GM19467 (cell line): ENCODE results near the gene SIGLEC1.

Experiments
- ATAC-seq: cut with Tn5 transposase; IDR thresholded peaks from one replicate; pipeline ENCODE4 v1.9.1; 2021; ENCODE audit warnings: mild to moderate bottlenecking, moderate library complexity; ENCODE audit not compliant: unreplicated experiment

SIGLEC1 gene

DNA sequence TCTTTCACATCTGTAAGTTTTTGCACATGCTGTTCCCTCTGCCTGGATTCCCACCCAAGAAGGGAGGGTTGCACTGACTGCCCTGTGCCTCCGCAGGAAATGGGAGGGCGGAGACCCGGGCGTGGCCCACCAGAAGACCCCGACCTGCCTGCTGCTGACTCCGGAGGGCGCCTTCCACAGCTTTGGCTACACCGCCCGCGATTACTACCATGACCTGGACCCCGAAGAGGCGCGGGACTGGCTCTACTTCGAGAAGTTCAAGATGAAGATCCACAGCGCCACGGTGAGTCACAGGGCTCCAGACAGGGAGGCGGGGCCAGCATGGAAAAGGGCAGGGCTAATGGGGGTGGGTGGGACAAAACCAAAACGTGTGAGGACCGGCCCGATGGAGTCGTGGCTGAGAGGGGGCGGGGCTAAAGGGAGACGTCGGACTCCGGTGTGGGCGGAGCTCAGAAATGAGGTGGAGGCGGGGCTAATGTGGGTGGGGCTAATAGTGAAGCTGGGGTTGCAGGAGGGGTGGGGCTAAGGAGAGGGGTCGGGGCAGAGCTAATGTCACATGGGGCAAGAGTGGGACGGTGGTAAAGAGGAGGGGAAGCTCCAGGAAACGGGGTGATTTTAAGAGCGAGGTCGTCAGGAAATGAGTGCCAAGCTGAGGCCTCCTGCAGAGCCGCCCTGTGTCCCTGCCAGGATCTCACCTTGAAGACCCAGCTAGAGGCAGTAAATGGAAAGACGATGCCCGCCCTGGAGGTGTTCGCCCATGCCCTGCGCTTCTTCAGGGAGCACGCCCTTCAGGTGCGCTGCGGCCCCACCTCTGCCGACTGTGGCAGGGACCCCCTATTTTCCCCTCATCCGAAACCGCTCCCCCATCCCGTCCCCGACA, 32.6 kb upstream of the SIGLEC1 start:
- no peak for ATAC-seq

DNA sequence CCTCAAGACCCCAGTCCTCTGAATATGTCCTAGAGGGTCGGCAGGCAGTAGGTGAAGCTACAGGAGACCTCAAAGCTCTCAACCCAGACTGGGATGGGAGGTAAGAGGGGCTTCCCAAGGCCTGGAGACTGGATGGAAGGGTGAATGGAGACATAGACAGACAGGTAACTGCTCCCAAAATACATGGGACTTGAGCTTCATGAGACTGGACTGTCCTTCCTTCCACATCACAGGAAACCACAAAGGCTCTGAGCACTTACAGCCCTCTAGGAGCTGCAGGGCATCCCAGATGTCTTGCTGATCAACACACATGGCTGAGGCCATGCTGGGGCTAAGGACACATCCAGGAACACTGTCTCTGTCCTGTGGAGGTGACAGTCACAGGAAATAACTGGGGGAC, 31.6 kb upstream of the SIGLEC1 start:
- no peak for ATAC-seq

DNA sequence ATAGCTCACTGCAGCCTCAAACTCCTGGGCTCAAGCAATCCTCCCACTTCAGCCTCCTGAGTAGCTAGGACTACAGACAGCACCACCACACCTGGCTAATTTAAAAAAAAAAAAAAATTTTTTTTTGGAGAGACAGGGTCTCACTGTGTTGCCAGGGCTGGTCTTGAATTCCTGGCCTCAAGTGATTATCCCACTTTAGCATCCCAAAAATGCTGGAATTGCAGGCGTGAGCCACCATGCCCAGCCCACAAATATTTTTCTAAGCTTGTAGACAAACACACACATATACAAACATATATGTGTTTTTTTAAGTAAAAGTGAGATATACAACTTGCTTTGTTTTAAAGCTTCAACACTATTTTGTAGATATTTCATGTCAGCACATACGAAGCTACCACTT, 30.9 kb upstream of the SIGLEC1 start:
- no peak for ATAC-seq

DNA sequence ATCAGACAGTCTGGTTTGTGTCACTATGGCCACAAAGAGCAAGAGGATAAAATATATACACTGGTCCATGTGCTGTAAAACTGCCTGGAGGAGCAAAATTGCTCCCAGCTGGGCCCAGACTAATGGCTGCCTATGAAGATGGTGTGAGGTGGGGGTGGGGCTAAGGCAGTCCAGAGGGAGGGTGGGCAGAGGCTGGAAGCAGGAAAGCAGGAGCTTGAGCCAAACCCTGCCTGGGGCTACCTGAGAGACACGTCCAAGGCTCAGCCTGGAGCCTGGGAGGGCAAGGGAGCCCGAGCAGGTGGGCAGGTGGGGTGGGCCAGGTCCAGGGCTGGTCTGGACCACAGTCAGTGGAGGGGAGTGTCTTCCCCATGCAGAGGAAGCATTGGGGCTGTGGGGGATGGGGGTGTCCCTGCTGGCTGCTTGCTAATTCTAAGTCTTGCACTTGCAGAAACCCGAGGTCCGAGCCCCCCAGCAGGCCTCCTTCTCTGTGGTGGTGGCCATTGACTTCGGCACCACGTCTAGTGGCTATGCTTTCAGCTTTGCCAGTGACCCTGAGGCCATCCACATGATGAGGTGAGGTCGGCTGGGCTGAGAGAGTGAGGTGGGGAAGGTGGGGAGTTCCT, 29.5 kb upstream of the SIGLEC1 start:
- no peak for ATAC-seq

DNA sequence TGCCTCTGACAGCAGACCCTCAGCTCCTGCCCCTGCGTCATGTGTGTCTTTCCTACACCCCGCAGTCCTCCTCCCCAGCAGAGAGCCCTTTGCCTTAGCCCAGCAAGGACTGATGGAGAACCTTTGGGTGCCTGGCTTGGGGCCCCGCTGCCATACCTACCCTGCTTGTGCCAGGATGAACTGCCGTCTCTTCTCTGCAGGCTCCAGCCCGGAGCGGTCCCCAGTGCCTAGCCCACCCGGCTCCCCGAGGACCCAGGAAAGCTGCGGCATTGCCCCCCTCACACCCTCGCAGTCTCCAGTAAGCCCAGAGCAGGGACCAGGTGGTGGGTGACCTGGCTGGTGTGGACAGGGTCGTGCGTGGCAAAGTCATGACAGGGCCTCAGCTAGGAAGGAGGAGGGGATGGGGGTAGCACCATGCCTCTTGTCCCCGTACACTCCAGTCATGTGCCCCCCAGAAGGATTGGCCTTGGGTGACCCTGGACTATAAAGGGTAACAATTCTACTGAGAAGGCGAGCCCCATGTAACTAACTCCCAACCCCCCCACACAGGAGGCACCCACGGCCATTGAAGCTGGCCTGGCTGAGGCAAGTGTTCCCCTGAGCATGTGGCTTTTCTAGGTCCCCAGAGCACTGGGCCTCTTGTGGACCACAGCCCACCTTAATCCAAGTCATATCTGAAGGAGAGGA, 28.4 kb upstream of the SIGLEC1 start:
- no peak for ATAC-seq

DNA sequence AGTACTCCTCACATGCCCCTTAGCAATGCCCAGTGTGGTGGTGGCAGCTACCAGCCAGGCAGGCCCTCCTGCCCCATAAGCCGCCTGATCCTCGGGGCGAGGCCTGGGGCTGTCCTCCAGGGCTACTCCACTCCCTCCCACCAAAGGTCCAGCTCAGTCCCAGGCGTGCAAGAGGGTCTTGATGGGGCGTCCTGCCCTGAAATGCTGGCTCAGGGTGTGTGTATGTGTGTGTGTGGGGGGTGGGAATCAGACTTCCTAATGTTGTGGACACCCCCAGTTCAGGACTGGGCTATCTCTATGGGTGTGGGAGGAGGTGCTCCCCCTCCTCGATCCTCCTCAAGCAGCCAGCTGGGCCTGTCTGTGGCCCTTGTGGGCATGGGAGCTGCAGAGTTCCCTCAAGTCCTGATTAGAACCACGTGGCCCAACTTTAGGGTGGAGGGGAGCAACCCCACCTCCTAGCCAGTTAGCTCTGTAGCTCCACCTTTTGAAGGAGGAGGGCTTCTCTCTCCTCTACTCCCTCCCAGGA, 27.6 kb upstream of the SIGLEC1 start:
- ATAC-seq = no peak

DNA sequence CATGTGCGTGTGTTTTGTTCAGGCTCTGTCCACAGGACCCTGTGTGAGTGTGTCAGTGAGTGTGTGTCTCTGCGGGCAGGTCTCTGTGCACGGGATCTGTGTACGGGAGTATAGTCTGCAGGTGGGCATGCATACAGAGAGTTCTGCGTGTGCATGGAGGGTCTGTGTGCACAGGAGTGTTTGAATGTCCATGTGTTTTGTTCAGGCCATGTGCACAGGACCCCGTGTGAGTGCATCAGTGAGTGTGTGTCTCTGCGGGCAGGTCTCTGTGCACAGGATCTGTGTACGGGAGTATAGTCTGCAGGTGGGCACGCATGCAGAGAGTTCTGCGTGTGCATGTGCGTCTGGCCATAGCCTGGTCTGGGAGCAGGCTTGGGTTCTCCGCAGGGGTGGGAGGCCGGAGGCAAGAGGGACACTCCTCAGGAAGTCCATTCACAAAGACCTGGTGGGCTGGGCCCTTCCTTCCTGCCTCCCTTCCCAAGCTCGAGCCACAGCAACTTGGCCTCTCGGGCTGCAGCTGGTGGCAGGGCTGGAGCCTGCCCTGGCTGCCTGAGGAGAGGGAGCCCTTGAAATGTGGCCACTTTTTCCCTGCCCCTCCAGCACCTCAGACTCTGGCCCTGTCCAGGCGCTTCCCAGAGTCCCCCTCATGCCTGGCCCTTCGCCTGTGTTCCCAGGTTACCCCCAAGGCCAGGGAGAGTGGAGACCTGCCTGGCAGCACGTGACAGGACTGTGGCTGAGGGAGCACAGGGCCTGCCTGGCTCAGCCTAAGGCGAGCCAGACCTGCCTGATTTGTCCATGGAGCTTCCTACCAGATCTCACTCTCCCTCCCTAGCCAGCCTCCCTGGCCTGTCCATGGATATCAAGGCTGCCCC, 26.9 kb upstream of the SIGLEC1 start:
- ATAC-seq = no peak

DNA sequence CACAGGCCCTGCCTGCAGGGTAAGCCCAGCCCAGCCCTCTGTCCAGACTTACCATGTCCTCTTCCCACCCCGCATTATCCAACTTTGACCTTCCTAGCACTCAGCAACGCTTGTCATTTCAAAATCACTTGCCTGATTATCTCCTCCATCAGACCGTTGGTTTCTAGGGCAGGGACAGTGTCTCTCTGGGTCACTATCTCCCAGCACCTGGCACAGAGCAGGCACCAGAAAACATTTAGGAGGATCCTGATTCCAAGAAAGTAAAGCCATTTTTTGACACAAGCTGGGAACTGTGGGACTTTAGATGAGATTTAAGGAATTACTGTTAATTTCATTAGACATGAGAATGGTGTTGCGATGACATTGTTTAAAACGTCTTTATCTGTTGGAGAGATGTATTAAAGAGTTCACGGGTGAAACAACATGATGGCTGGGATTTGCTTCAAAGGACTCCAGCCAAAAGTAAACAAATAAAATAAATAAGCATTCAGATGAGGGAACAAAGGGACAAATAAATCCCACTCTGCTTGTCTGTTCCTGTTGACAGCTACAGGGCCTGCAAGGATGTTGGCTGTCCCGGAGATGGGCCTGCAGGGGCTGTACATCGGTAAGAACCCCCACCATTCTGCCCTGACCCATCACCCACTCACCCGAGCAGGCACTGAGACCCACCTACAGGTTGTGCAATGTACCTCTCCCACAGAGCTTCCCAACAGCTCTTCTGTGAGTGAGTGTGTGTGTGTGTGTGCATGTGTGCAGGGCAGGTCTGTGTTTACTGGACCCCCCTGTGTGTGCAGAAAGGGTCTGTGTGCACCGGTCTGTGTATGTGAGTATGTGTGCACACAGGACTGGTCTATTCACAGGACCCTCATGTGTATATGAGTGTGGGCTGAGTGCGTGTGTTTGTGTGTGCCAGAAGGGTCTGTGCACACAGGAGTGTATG, 26.0 kb upstream of the SIGLEC1 start:
- ATAC-seq = no peak

DNA sequence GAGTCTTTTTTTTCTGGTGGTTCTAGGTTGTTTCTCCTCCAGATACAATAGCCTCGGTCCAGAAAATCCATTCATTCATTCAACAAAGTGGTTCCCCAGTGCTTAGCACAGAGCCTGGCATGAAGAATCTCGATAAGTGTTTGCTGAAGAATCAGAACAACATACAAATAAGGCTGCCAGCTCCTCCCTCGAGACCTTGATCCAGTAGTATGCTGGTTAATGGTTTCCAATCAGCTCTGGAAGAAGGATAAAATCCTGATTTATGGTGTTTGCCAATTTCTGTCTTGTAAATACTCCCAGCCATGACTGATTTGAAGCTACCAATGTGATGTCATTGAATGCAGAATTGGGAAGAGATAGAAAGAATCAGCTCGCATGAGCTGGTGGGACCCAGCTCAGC, 23.4 kb upstream of the SIGLEC1 start:
- no peak for ATAC-seq

DNA sequence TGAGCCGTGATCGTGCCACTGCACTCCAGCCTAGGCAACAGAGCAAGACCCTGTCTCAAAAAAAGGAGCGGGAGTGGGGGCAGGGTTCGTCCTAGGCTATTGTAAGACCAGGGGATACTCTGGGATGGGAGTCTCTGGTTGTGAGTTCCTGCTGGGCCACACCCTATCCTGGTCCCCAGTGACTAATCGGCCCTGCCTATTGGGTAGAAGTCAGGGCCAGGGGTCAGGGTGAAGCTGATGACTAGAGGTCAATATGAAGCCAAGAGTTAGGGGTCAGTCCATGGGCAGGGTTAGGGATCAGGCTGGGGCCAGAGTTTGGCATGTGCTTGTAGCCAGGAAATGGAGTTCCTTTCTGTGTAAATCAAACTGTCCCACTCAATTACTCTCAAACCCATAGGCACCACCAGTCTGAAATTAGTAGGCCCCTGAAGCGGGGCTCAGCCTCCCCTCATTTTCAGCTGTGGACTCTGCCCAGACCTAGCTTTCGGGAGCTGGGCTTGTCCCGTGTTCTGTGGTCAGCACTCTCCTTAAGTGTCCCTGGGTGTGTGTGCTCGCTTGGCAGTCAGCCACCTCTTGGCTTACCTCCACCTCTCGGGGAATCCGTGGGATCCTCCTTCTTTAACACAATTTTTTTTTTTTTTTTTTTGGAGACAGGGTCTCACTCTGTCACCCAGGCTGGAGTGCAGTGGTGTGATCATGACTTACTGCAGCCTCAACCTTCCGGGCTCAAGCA, 21.9 kb upstream of the SIGLEC1 start:
- no peak for ATAC-seq

DNA sequence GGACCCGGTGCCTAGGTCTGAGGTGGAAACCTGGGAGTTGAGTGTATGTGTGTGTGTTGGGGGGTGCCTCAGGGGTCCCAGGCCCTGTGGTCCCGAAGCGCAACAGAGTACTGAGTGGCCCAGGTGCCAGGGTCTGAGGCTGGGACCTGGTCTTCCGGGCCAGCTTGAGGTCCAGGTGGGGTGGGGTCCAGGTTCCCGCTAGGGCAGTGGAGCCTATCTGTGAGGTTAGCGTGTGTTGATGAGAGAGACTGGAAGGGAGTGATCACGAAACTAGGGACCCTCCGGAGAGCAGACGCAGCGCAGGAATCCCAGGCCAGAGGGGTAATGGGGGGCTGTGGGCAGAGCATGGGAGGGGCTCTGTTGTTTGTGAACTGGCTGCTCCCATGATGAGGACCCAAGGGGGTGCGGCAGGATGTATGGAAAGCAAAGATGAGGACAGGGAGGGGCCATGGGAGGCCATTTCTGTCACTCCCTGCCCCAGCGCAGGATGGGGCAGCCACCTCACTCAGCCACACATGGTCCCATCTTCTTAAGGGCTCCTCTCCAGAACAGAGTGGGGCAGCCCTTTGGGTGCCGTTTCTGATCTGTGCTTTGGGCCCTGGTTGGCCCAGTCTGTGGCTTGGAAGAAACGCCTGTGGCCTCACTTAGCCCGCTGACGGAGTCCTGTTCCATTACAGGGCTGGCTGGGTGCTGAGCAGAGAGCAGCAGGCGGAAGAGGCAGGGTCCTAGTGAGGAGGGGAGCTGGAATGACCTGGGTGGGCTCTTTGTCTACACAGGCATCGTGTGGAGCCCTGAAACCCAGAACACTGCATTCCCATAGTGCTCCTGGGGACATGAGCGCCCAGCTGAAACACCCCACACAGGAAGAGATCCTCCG, 21.0 kb upstream of the SIGLEC1 start:
- ATAC-seq = no peak

DNA sequence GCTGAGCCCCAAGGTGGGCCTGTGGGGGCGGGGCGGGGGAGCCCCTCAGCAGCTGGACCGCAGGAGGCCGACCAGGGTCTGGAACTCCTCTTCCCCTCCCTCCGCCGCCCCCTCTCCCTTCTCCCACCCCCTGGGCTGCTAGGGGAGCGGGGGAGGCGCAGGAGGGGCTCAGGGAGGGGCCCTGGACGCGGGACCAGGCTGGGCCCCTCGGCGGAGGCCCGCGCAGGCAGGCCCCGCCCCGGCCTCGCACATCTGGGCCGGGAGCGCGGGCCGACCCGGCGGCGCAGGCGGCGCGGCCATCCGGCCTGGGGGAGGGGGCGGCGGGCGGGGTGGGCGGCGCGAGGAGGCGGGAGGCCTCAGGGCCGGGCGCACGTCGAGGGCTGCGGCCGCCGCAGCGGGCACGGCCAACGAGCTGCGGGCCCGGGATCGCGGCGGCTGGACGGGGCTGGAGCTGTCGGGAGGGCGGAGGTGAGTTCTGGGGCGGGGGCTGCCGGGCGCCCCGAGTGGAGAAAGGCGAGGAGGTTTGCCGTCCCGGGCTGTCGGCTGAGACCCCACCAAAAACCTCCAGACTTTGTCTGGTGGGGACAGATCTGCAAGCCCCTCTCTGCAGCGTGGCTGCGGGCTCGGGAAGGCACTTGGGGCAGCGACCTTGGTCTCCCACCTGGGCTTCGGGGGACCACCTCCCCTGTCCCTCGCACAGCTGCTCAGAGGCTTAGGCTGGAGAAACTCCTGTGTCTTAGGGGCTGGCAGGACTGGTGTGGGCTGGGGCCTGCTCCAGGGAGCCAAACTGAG, 20.1 kb upstream of the SIGLEC1 start, which contains the start of gene HSPA12B:
HSPA12B (plus strand) TSS at position 359 of the 792 bp plus-strand sequence. CDS start 5,990 bp downstream, outside the sequence.
- no peak for ATAC-seq

DNA sequence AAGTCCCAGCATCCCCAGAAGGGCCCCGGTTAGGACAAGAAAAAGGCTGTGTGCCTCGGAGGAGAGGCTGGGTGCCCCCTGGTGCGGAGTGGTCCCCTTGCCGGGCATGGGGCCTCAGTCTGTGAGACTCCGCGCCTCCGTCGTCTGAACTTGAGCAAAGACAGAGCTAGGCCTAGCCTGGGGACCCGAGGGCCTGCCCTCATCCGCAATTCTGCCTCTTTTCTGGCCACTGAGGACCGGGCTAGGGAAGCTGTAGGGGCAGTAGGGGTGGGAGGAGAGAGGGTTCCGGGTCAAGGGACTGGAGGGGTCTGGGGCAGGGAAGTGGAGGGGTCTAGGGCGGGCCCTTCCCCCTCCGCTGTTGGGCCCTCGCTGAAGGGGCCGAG, 19.5 kb upstream of the SIGLEC1 start:
- no peak for ATAC-seq

DNA sequence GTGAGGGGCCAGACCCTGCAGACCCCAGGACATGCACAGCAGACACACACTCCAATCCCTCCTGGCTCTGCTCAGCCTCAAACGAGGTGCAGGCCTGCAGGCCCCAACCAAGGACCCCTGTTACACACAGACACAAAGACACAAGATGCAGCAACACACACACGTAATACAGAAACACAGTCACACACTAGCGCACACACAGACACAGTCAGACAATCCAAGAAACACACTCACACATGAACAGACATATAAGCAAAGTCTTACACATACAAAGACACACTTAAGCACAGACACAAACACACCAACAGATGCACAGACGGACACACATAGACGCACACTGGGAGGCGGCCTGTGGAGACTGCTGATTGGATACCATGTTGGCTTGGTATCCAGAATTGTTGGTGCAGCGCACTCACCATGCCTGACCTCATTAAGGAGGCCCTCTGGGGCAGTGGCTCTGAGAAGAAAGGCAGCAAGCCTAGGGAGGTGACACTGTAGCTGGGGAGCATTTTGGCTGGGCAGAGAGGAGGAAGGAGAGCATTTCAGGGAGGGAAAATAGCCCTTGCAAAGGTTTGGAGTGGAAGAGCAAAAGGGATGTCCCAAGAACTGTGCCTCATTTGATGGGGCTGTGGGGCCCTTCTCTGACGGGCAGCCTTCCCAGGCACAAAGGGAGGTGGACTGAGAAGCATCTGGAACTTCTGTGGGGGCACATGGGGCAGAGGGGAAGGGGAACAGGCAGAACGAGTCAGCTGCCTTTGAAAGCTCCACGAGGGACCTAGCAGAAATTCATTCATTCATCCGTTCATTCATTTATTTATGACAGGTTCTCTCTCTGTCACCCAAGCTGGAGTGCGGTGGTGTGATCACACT, 18.6 kb upstream of the SIGLEC1 start:
- no peak for ATAC-seq

DNA sequence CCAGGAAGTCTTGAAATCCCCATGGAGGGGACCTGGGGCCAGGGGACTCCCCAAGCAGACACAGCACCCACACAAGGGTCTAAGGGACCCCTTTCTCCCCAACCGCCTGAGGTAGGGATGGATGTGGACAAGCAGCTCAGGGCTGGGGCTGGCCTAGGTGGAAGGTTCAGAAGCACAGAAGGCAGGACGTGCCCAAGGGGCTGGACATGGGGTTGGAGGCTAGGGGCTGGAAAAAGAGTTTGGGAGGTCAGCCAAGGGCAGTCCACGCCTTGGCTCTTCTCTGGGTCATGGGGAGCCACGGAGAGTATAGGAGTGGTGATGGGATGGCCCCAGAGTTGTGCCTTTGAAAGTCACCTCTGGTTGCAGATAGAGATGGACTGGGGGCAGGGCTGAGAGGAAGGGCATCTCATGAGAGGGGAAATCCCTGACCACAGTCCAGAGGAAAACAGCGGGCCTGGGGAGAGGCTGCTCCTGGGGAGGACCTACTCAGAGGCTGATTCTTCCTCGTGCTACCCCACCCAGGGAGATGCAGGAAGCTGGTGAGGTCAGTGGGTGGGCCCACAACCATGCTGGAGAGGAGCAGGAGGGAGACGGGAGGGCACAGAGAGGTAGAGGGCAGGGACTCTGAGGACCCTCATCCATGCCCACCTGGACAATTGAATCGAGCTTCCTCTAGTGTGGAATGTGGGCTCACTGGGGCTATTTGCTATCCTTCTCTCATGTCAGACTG, 17.6 kb upstream of the SIGLEC1 start:
- ATAC-seq = no peak
